Right atrium auricular region (tissue), 2 donors: Measurements from ENCODE around the gene PSMD11. TPM values are rescaled to one million over a fixed set of nuclear protein-coding genes. Genes with fewer than 3 reads are reported as not detected.

Source experiments
- DNase-seq: peaks from one replicate; pipeline ENCODE4 v3.0.0-alpha.2; 2019; ENCODE audit warnings: low spot score
- H3K27ac ChIP-seq, 2 donors: fragments of 200-600 bp; sonication (generic); 1 replicate in 1 of 2; 2 replicates in 1 of 2; pipeline ENCODE4 v1.5.1; 2016 to 2019
- H3K27me3 ChIP-seq, 2 donors: fragments of 200-600 bp; sonication (generic); one replicate each; pipeline versions ENCODE4 v1.5.1 to v1.6.0; 2017 to 2019
- H3K36me3 ChIP-seq: fragments of 200-600 bp; sonication (generic); one replicate; pipeline ENCODE4 v1.5.1; 2016
- H3K4me1 ChIP-seq, 2 donors: fragments of 200-600 bp; sonication (generic); one replicate each; pipeline versions ENCODE4 v1.5.1 to v1.6.0; 2017 to 2019
- H3K4me3 ChIP-seq, 2 donors: fragments of 200-600 bp; sonication (generic); 1 replicate in 1 of 2; 2 replicates in 1 of 2; pipeline ENCODE4 v1.5.1; 2017 to 2019; ENCODE audit warnings: mild to moderate bottlenecking in 1 of 2, moderate library complexity in 1 of 2
- H3K9me3 ChIP-seq, 2 donors: fragments of 200-600 bp; sonication (generic); one replicate each; pipeline ENCODE4 v1.5.1; 2019
- total RNA-seq, 2 donors: library from RNA; depleted of rRNA; stranded (reverse); fragments of >200 nt; gene quantifications; one replicate each; pipeline ENCODE4 v1.1.0, GENCODE V29; 2016
- TF ChIP-seq, protein P1 (sequence below), 2 donors: fragments of 200-600 bp; sonication (generic); IDR thresholded peaks; one replicate each; pipeline ENCODE4 v1.5.1; 2019; ENCODE audit warnings: antibody characterized with exemption in 2 of 2

PSMD11 gene
- total RNA-seq, 2 donors from 2014 or later, result 42.2 to 43.8 TPM

DNA sequence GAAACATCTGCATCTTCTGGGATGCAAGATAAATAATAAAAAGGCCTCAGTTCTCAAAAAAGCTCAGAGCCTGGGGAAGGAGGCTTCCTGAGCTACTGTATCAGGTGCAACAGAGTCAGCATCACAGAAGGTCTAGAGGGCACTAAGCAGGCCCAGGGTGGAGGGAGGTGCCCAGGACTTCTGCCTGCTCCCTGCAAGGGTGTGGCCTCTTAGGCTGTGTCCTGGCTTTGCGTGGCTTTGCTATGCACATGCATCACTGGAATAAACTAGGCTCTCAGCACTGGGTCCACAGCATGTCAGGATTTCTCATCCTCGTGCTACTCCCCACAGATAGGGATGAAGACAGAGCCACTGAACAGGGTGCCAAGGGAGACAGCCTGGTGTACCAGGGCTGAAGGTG lies 68.0 kb downstream of the PSMD11 start:
- DNase-seq, result no peak
- Histone ChIP-seq H3K27me3 (no peaks in the 10 kb centered on the region), H3K27ac (no peak overlapping the region), H3K9me3 (no peaks in the 10 kb centered on the region), H3K4me1 (peaks cover 0 to 13% of the 10 kb centered on the region in 2 donors), H3K36me3 (no peaks in the 10 kb centered on the region), H3K4me3 (no peak overlapping the region)
- TF ChIP-seq, protein P1, sequence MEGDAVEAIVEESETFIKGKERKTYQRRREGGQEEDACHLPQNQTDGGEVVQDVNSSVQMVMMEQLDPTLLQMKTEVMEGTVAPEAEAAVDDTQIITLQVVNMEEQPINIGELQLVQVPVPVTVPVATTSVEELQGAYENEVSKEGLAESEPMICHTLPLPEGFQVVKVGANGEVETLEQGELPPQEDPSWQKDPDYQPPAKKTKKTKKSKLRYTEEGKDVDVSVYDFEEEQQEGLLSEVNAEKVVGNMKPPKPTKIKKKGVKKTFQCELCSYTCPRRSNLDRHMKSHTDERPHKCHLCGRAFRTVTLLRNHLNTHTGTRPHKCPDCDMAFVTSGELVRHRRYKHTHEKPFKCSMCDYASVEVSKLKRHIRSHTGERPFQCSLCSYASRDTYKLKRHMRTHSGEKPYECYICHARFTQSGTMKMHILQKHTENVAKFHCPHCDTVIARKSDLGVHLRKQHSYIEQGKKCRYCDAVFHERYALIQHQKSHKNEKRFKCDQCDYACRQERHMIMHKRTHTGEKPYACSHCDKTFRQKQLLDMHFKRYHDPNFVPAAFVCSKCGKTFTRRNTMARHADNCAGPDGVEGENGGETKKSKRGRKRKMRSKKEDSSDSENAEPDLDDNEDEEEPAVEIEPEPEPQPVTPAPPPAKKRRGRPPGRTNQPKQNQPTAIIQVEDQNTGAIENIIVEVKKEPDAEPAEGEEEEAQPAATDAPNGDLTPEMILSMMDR (IDR thresholded peaks at IDR 0.05), result no peak

DNA sequence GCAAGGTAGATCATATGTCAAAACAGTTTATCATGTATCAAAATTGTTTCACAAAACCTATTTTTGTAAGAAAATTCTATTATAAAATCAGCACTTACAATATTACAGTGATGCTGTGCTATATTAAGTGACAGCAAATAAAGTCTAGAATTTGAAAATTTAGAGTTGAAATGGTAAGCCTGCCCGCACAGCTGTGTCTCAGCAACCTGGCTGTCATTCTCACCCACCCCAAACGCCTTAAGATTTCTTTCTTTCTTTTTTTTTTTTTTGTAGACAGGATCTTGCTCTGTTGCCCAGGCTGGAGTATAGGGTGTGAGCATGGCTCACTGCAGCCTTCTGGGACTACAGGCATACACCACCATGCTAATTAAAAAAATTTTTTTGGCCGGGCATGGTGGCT lies 69.3 kb downstream of the PSMD11 start:
- H3K4me1 ChIP-seq, result peaks cover 0 to 16% of the 10 kb centered on the region in 2 donors
- TF ChIP-seq, protein P1 (IDR thresholded peaks at IDR 0.05), result no peak
- H3K9me3 ChIP-seq, result no peaks in the 10 kb centered on the region
- no peaks in the 10 kb centered on the region for H3K36me3 ChIP-seq
- H3K4me3 ChIP-seq, result no peak overlapping the region
- H3K27me3 ChIP-seq, result no peaks in the 10 kb centered on the region
- no peak overlapping the region for H3K27ac ChIP-seq
- no peak for DNase-seq

DNA sequence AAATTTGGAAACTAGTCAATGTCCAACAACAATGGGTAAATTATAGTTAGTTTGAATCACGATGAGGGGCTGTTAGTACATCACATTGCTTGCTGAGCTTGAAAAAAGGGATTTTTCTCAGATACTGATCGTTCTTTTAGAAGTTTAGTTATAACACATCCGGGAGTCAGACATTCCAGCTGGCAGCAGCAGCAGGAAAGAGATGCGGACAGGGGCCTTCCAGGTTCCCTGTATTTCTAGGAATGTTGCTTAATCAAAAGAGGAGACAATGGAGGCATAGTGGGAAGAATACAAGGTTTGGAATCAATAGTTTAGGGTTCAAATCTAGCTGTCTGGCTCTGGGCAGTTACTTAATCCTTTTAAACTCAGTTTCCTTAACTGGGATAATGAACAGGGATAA lies 70.3 kb downstream of the PSMD11 start:
- H3K36me3 ChIP-seq, result no peaks in the 10 kb centered on the region
- H3K4me1 ChIP-seq, result peaks cover 0 to 25% of the 10 kb centered on the region in 2 donors
- TF ChIP-seq, protein P1 (IDR thresholded peaks at IDR 0.05), result no peak
- no peaks in the 10 kb centered on the region for H3K9me3 ChIP-seq
- no peak for DNase-seq
- H3K27me3 ChIP-seq, result no peaks in the 10 kb centered on the region
- no peak overlapping the region for H3K27ac ChIP-seq
- no peak overlapping the region for H3K4me3 ChIP-seq

DNA sequence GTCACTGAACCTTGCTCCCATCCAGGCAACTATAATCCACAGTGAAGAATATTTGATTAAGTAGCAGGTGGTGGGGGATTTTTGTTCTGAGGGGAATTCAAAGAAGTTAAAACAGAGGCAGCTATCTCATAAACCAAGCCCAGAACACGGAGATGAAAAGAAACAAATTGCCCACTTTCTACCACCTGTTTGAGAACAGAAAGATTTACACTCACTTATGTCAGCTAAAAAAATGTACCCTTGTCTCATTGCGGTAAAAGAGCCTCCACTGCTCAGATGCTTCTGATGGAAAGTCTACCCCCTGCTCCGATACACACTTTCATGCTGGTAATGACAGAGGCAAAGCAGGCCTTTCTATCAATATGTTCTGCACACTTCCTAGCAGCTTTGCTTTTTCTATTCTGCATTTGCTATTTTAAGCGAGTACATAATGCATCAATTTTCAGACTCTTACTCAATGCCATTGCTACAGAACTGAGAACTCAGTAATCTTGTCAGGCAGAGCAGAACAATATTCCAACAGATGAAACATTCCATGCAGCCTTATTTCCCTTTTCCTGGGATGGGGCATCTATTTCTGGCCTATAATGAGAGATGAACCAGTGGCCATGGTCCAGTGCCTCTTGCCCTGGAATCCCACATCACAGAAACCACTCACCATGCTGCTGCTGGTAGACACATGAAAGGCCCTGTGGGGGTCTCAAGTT lies 71.5 kb downstream of the PSMD11 start:
- H3K27me3 ChIP-seq, result no peaks in the 10 kb centered on the region
- peak overlapping the region in 1 of 2 donors; percentile 22 for H3K27ac ChIP-seq

DNA sequence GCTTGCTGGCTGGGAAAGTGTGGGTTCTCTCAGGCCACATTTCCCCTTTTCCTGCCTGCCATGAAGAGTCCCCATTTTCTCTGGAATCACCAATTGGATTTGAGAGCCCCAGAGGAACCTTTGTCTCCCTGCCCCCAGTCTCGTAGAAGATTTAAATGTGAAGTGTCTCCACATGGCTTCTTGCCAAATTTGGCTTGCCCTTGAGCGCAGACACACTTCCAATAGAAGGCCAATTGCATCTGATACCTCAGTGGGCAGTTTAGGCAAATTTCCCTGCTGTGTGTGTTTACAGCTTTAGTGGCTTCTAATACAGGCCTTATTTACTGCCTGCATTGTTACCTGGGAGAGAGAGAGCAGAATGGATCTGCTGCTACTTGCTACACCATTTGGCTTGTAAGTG lies 72.1 kb downstream of the PSMD11 start:
- no peak for DNase-seq

More for the DNA sequence above, 71.5 kb downstream of the PSMD11 start:
- Histone ChIP-seq H3K9me3 (no peaks in the 10 kb centered on the region), H3K4me3 (no peak overlapping the region), H3K4me1 (peaks cover 0 to 36% of the 10 kb centered on the region in 2 donors), H3K36me3 (no peaks in the 10 kb centered on the region)
- TF ChIP-seq, protein P1 (IDR thresholded peaks at IDR 0.05), result no peak
- DNase-seq, result no peak

More for the DNA sequence above, 72.1 kb downstream of the PSMD11 start:
- H3K27me3 ChIP-seq, result no peaks in the 10 kb centered on the region
- no peaks in the 10 kb centered on the region for H3K9me3 ChIP-seq
- no peak overlapping the region for H3K27ac ChIP-seq
- TF ChIP-seq, protein P1 (IDR thresholded peaks at IDR 0.05), result no peak
- no peak overlapping the region for H3K4me3 ChIP-seq
- H3K36me3 ChIP-seq, result no peaks in the 10 kb centered on the region
- H3K4me1 ChIP-seq, result peaks cover 0 to 36% of the 10 kb centered on the region in 2 donors
